Fibroblast of villous mesenchyme (primary cell): Measurements from ENCODE around the gene FSTL1. TPM values are rescaled to one million over a fixed set of nuclear protein-coding genes. Genes with fewer than 3 reads are reported as not detected.

Source experiments
- DNase-seq: peaks from one replicate; pipeline ENCODE4 v3.0.0-alpha.2; 2010; ENCODE audit warnings: low read depth
- H3K4me3 ChIP-seq: 2 replicates; pipeline ENCODE4 v1.5.1; 2011; ENCODE audit warnings: low read depth, mild to moderate bottlenecking, low read length
- total RNA-seq: library from RNA; depleted of rRNA; stranded (reverse); fragments of >200 nt; gene quantifications from 2 replicates; pipeline ENCODE4 v1.2.3, GENCODE V29; 2012
- TF ChIP-seq, protein P1 (sequence below): IDR thresholded peaks from 2 replicates; pipeline ENCODE4 v1.5.1; 2012; ENCODE audit warnings: low read depth, mild to moderate bottlenecking, low read length; ENCODE audit not compliant: insufficient read depth

FSTL1 gene
- total RNA-seq, 1 donor = 1,795 TPM

DNA sequence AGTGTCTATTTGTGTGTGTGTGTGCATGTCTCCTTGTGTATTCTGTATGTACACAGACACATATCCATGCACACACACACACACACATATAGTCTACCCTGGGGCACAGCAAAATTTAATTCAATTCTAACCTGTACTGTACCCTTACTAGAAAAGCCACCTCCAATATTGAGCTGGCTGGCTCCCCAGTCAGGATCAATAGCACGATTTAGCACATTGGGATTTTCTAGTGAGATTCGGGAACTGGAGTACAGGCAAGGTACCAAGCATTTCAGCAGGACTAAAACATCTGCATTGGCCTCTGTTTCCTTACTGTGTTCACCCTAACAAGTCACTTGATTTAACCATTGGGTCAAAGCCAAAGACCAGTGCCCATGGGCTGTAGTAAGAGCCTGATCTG lies 13.2 kb downstream of the FSTL1 start:
- DNase-seq = no peak
- TF ChIP-seq, protein P1, sequence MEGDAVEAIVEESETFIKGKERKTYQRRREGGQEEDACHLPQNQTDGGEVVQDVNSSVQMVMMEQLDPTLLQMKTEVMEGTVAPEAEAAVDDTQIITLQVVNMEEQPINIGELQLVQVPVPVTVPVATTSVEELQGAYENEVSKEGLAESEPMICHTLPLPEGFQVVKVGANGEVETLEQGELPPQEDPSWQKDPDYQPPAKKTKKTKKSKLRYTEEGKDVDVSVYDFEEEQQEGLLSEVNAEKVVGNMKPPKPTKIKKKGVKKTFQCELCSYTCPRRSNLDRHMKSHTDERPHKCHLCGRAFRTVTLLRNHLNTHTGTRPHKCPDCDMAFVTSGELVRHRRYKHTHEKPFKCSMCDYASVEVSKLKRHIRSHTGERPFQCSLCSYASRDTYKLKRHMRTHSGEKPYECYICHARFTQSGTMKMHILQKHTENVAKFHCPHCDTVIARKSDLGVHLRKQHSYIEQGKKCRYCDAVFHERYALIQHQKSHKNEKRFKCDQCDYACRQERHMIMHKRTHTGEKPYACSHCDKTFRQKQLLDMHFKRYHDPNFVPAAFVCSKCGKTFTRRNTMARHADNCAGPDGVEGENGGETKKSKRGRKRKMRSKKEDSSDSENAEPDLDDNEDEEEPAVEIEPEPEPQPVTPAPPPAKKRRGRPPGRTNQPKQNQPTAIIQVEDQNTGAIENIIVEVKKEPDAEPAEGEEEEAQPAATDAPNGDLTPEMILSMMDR = no peak
- no peak overlapping the region for H3K4me3 ChIP-seq

DNA sequence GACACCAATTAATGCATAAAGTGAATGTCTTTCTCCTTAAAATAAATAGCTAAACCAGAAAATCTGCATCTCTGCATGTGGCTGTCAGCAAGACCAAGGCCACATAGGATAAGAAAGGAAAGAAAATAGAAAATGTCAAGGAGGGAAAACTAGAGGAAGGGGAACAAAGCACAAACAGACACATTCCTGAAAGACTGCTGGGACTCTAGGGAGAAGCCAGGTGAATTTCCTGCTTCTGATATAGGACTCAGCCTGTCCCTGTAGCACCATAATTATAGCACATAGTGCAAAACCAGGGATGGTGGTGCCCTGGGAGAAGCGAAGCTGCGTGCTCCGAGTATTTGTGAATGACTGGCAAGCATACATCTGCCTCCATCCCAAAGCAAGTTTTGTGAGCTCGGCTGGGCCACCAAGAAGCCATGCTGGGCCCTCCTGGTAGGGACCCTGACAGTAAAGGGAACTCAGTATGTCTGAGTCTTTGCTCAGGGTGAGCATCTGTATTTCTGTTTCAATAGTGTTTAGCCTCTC lies 14.2 kb downstream of the FSTL1 start:
- DNase-seq = no peak
- TF ChIP-seq, protein P1 = no peak
- no peak overlapping the region for H3K4me3 ChIP-seq

DNA sequence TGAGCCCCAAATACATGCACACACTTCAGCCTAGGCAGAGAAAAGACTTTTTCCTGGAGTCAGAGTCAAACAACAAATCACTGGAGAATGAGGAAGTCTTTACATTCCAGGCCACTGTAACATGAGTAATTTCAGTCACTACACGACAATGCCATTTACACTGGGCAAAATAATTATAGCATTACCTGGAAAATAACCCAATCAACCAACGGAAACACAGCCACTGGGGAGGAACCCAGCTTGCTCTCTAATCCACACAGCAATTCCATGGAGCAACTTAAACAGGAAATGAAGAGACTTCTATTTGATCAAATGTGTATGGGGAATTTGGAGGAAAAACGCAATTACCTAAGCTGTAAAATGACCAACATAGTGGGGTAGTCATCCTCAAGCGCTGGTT lies 15.2 kb downstream of the FSTL1 start:
- no peak for DNase-seq
- H3K4me3 ChIP-seq = no peak overlapping the region
- TF ChIP-seq, protein P1 = no peak

DNA sequence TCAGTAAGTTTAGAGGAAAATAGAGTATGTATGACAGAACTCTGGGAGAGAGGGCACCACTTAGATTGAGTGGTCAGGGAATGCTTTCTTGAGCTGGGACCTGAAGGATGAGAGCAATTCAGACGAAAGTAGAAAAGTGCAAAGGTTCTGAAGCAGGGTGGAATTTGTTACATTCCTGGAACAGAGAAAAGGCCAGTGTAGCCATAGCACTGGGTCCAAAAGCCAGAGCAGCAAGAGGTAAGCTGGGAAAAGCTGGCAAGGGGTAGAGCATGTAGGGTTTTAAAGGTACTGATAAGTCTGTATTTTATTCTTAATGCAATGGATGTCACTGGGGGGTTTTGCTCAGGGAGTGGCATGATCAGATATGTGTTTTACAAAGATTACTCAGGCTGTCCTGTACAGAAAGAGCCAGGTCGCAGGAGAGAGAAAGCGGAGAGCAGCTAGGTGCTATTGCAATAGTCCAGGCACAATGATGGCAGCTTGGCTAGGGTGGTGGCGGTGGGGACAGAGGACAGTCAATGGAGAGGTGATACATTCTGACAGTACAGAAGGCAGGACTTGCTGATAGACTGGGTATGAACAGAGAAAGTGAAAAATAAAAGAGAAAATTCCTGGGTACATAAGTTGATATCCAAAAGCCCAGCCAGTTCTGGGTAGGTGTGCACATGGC lies 17.0 kb downstream of the FSTL1 start:
- TF ChIP-seq, protein P1 = no peak
- no peak overlapping the region for H3K4me3 ChIP-seq
- no peak for DNase-seq

DNA sequence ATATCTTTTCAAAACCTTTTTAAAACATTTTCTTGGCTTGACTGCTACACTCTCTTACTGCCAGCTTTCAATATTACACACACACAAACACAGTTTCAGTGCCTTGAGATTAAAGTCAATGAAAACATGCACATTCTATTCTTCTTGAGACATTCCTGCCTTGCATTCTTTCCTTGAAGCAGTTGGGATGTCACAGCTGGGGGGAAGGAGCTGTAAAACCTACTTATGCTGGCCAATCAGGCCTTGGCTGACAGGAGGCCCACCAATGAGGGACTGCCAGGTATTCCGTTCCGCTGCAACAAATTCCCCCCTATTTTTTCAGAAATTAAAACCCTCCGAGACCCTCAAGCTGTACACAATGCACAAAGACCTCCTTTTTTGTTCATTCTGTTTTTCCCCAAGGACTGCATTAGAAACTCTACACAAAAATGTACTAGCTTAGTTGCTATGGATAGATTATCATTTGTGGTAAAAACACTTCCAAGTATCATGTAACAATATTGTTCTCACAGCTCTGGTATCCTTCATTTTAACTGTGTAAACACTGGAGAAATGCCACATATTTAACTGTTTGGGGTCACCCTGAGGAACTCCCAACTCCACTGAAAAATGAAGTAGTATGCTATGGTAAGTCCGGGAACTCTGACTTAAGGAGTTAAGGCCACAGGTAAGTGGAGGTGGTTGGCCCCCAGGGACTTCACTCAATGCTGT lies 18.5 kb downstream of the FSTL1 start:
- peak; percentile 78 for DNase-seq
- no peak overlapping the region for H3K4me3 ChIP-seq
- TF ChIP-seq, protein P1 = no peak

DNA sequence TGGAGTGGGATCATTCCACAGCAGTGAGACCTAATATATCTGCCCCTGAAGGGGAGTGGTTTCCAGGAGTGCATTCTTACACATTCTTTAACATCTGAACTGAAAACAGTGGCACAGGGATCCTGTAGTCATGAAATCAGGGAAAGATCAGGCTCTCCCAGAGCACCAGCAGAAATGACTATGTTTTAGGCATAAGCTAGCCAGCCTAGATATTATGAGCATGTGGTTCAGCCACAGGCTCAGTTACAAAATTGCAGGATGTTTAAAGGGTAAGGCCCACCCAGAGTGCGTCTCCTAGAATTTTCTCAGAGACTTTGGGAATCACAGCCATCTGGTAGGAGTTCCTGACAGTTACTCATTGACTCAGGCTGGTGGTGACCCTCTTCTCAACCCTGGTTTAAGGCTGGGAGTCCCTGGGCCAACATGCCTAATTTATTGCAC lies 20.9 kb downstream of the FSTL1 start:
- TF ChIP-seq, protein P1 = no peak
- H3K4me3 ChIP-seq = no peak overlapping the region
- DNase-seq = peak; percentile 90
